Fibroblast of the aortic adventitia (primary cell): ENCODE measurements around the gene RNU5D-1. TPM values are rescaled to one million over a fixed set of nuclear protein-coding genes. Genes with fewer than 3 reads are reported as not detected.
A peak's percentile ranks its signal among the peaks of the same experiment; 100 is the strongest.
"Not testable (repeated sequence)": the region's sequence is repeated elsewhere in the genome, so short reads cannot be mapped to it uniquely, and the experiment has no call there.

Experiments used
- DNase-seq: peaks from one replicate; pipeline ENCODE4 v3.0.0-alpha.2; 2010; ENCODE audit warnings: low read depth
- H3K4me3 ChIP-seq: 2 replicates; pipeline ENCODE4 v1.5.1; 2011; ENCODE audit warnings: low read depth, mild to moderate bottlenecking, control low read depth, low read length, moderate library complexity
- CTCF ChIP-seq: IDR thresholded peaks from 2 replicates; pipeline ENCODE4 v1.5.1; 2011; ENCODE audit warnings: mild to moderate bottlenecking, low read length, control low read depth, inconsistent platforms; ENCODE audit not compliant: insufficient read depth
- total RNA-seq: library from RNA; depleted of rRNA; stranded (reverse); fragments of >200 nt; gene quantifications from 2 replicates; pipeline ENCODE4 v1.2.3, GENCODE V29; 2012; ENCODE audit warnings: low replicate concordance

The RNU5D-1 gene
- total RNA-seq, 1 donor: not detected

GRCh38 chr1:44775930-44776729 is 45.2 kb upstream of the RNU5D-1 start:
- peak overlapping the region; percentile 88 for H3K4me3 ChIP-seq
- no peak for TF ChIP-seq CTCF
- peak; percentile 32 for DNase-seq

GRCh38 chr1:44775078-44775929 is 44.3 kb upstream of the RNU5D-1 start, which contains the start of gene RPS8:
TSS of gene RPS8 (plus strand) at chr1:44775540. CDS start at chr1:44775597, 57 bp downstream.
- peak; percentile 93 for DNase-seq
- no peak for TF ChIP-seq CTCF
- peak within 1 kb of the TSS; percentile 88 for H3K4me3 ChIP-seq

GRCh38 chr1:44766421-44766820 is 35.5 kb upstream of the RNU5D-1 start:
- not testable (repeated sequence) for DNase-seq, H3K4me3 ChIP-seq

GRCh38 chr1:44760876-44761275 is 29.9 kb upstream of the RNU5D-1 start:
- no peak for TF ChIP-seq CTCF
- no peak for DNase-seq
- no peak overlapping the region for H3K4me3 ChIP-seq

- no peak for TF ChIP-seq CTCF
- DNase-seq: no peak
- no peak overlapping the region for H3K4me3 ChIP-seq
These were observed 28.1 kb upstream of the RNU5D-1 start for GRCh38 chr1:44759077-44759476.

GRCh38 chr1:44757420-44757819 is 26.4 kb upstream of the RNU5D-1 start:
- no peak for DNase-seq
- no peak for TF ChIP-seq CTCF
- no peak overlapping the region for H3K4me3 ChIP-seq

- DNase-seq: no peak
- no peak for TF ChIP-seq CTCF
- no peak overlapping the region for H3K4me3 ChIP-seq
These were observed 16.9 kb upstream of the RNU5D-1 start for GRCh38 chr1:44747878-44748277.
